Sigmoid colon (tissue), 7 donors: ENCODE measurements around the gene SBSN. TPM values are rescaled to one million over a fixed set of nuclear protein-coding genes. Genes with fewer than 3 reads are reported as not detected.

Experiments
- DNase-seq: peaks from one replicate; pipeline ENCODE4 v3.0.0-alpha.2; 2019
- H3K27ac ChIP-seq, 4 donors: fragments of 200-600 bp; sonication (generic); one replicate each; pipeline ENCODE4 v1.5.1; 2016 to 2019; ENCODE audit warnings: mild to moderate bottlenecking in 1 of 4
- H3K27me3 ChIP-seq, 3 donors: fragments of 200-600 bp; sonication (generic); one replicate each; pipeline ENCODE4 v1.5.1; 2019; ENCODE audit warnings: mild to moderate bottlenecking in 1 of 3
- H3K36me3 ChIP-seq, 4 donors: fragments of 200-600 bp; sonication (generic); one replicate each; pipeline ENCODE4 v1.5.1; 2016 to 2019
- H3K4me1 ChIP-seq, 4 donors: fragments of 200-600 bp; sonication (generic); one replicate each; pipeline ENCODE4 v1.5.1; 2017 to 2019
- H3K4me3 ChIP-seq, 4 donors: fragments of 200-600 bp; sonication (generic); one replicate each; pipeline ENCODE4 v1.5.1; 2017 to 2019; ENCODE audit warnings: mild to moderate bottlenecking in 2 of 4, moderate library complexity in 1 of 4
- H3K9me3 ChIP-seq, 4 donors: fragments of 200-600 bp in 3 of 4; sonication (generic) in 3 of 4; one replicate each; pipeline versions ENCODE4 v1.5.1 to v1.6.1; 2013 to 2019
- EP300 ChIP-seq, 4 donors: sonication (generic); formaldehyde crosslinking; IDR thresholded peaks; one replicate each; pipeline ENCODE4 v1.6.1; 2017; ENCODE audit warnings: antibody characterized with exemption in 4 of 4
- POLR2A ChIP-seq, 2 donors: fragments of 450-650 bp; IDR thresholded peaks; one replicate each; pipeline ENCODE4 v1.6.1; 2016; ENCODE audit warnings: antibody characterized with exemption in 2 of 2, mild to moderate bottlenecking in 2 of 2, moderate library complexity in 2 of 2
- POLR2AphosphoS5 ChIP-seq, 4 donors: sonication (generic); formaldehyde crosslinking; IDR thresholded peaks; one replicate each; pipeline ENCODE4 v1.6.1; 2017; ENCODE audit warnings: antibody characterized with exemption in 4 of 4
- WGBS, 2 donors: extraction: QIAGEN DNeasy Blood & Tissue Kit; methylation state at CpG; one replicate each; pipeline ENCODE4 v1.1.7; 2013; 5-methylcytosine and 5-hydroxymethylcytosine counted together
- intact Hi-C: fragments of 100-400 bp; cut with DNase I; formaldehyde crosslinking; loops from one replicate; pipeline ENCODE4 v1.15.1; 2023
- polyA plus RNA-seq, 3 donors: library from polyadenylated mRNA; stranded (reverse); fragments of 200-250 nt; gene quantifications; one replicate each; pipeline ENCODE4 v1.2.3, GENCODE V29; 2013
- total RNA-seq, 4 donors: library from RNA; depleted of rRNA; stranded (reverse); fragments of >200 nt; gene quantifications; one replicate each; pipeline ENCODE4 v1.1.0, GENCODE V29; 2016
- TF ChIP-seq, protein P1 (sequence below), 4 experiments: fragments of 450-650 bp in 3 of 4; fragments of 200-600 bp in 1 of 4; IDR thresholded peaks; one replicate each; pipeline ENCODE4 v1.5.1; 2016 to 2019; ENCODE audit warnings: antibody characterized with exemption in 4 of 4, mild to moderate bottlenecking in 3 of 4, moderate library complexity in 2 of 4
- donor health status: healthy with polysubstance abuse.
- donor health status: Bipolar disorder and iron deficiency.
- donor health status: healthy.

Gene SBSN
- total and polyA plus RNA-seq, 7 donors, result 0.17 to 1.2 TPM; not detected in 5

DNA sequence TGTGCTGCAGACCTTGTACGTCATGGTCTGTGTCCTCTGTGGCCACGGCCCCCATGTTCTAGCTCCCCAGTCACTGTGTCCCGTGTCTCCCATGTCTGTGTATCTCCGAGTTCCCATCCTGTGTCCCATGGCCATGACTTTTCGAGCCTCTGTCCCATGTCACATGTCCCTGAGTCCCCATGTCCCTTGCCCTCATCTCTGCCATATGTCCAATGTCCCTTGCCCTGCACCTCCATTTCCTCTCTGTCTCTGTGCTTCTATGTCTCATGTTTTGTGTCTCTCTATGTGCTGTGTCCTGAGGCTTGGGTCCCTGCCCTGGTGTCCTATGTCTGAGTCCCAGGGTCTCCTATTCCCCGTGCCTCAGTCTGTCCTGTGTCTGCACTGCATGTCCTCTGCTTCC lies 33.3 kb upstream of the SBSN start:
- H3K4me1 ChIP-seq, result peaks cover 0 to 14% (median 11%) of the 10 kb centered on the region in 4 donors
- peaks cover 13 to 69% (median 34%) of the 10 kb centered on the region in 3 donors for H3K27me3 ChIP-seq
- WGBS, 2 donors, result 78 to 85% methylated on average over 6 of the region's 6 CpGs
- H3K9me3 ChIP-seq, result no peaks in the 10 kb centered on the region
- no peak overlapping the region for H3K27ac ChIP-seq
- DNase-seq, result no peak
- H3K36me3 ChIP-seq, result no peaks in the 10 kb centered on the region
- TF ChIP-seq POLR2A (IDR thresholded peaks at IDR 0.05), result no peak
- TF ChIP-seq, protein P1, sequence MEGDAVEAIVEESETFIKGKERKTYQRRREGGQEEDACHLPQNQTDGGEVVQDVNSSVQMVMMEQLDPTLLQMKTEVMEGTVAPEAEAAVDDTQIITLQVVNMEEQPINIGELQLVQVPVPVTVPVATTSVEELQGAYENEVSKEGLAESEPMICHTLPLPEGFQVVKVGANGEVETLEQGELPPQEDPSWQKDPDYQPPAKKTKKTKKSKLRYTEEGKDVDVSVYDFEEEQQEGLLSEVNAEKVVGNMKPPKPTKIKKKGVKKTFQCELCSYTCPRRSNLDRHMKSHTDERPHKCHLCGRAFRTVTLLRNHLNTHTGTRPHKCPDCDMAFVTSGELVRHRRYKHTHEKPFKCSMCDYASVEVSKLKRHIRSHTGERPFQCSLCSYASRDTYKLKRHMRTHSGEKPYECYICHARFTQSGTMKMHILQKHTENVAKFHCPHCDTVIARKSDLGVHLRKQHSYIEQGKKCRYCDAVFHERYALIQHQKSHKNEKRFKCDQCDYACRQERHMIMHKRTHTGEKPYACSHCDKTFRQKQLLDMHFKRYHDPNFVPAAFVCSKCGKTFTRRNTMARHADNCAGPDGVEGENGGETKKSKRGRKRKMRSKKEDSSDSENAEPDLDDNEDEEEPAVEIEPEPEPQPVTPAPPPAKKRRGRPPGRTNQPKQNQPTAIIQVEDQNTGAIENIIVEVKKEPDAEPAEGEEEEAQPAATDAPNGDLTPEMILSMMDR (IDR thresholded peaks at IDR 0.05), result no peak
- no peak for TF ChIP-seq POLR2AphosphoS5 (IDR thresholded peaks at IDR 0.05)
- no peak for TF ChIP-seq EP300 (IDR thresholded peaks at IDR 0.05)
- intact Hi-C loops, result no loop called here
- no peak overlapping the region for H3K4me3 ChIP-seq

GRCh38 chr19:35560677-35561076 lies 32.6 kb upstream of the SBSN start:
- peaks cover 13 to 69% (median 34%) of the 10 kb centered on the region in 3 donors for H3K27me3 ChIP-seq
- no peak for TF ChIP-seq EP300 (IDR thresholded peaks at IDR 0.05)
- TF ChIP-seq POLR2AphosphoS5 (IDR thresholded peaks at IDR 0.05), result no peak
- TF ChIP-seq, protein P1 (IDR thresholded peaks at IDR 0.05), result no peak
- no peak for TF ChIP-seq POLR2A (IDR thresholded peaks at IDR 0.05)
- no peak for DNase-seq
- H3K4me3 ChIP-seq, result no peak overlapping the region
- H3K36me3 ChIP-seq, result no peaks in the 10 kb centered on the region
- no peaks in the 10 kb centered on the region for H3K9me3 ChIP-seq
- 53 to 58% methylated on average over 6 of the region's 6 CpGs for WGBS, 2 donors
- no peak overlapping the region for H3K27ac ChIP-seq
- peaks cover 0 to 14% (median 11%) of the 10 kb centered on the region in 4 donors for H3K4me1 ChIP-seq
- intact Hi-C loops, result no loop called here

DNA sequence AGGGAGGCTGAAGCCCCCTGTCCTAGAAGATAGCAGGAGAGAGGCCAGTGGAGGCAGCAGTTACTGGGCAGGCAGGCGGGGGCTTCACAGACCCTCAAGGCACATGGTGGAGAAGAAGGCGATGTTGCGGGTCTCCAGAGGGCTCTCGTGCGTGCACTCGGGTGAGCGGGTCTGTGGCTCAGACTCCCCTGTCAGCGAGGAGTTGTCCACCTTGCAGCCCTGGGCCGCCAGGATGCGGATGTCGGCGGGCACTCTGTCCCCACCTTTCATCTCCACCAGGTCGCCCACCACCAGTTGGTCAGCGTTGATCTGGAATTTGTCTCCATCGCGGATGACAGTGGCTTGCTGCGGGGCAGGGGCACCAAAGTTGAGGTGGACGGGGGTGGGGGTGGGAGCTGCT lies 32.2 kb upstream of the SBSN start:
- H3K27me3 ChIP-seq, result peaks cover 13 to 69% (median 34%) of the 10 kb centered on the region in 3 donors
- intact Hi-C loops, result no loop called here

GRCh38 chr19:35559781-35560180 lies 31.7 kb upstream of the SBSN start:
- no peak for DNase-seq
- no peaks in the 10 kb centered on the region for H3K9me3 ChIP-seq
- peaks cover 0 to 14% (median 11%) of the 10 kb centered on the region in 4 donors for H3K4me1 ChIP-seq
- no peaks in the 10 kb centered on the region for H3K36me3 ChIP-seq
- 89 to 91% methylated on average over 23 of the region's 23 CpGs for WGBS, 2 donors
- H3K27ac ChIP-seq, result no peak overlapping the region
- TF ChIP-seq POLR2A (IDR thresholded peaks at IDR 0.05) (no peak), EP300 (IDR thresholded peaks at IDR 0.05) (no peak), POLR2AphosphoS5 (IDR thresholded peaks at IDR 0.05) (no peak)
- TF ChIP-seq, protein P1 (IDR thresholded peaks at IDR 0.05), result no peak
- H3K4me3 ChIP-seq, result no peak overlapping the region
- peaks cover 13 to 67% (median 34%) of the 10 kb centered on the region in 3 donors for H3K27me3 ChIP-seq
- intact Hi-C loops, result no loop called here

More for the DNA sequence above, 32.2 kb upstream of the SBSN start:
- Histone ChIP-seq H3K27ac (no peak overlapping the region), H3K4me3 (no peak overlapping the region), H3K4me1 (peaks cover 0 to 14% (median 11%) of the 10 kb centered on the region in 4 donors), H3K36me3 (no peaks in the 10 kb centered on the region), H3K9me3 (no peaks in the 10 kb centered on the region)
- TF ChIP-seq POLR2AphosphoS5 (IDR thresholded peaks at IDR 0.05), result no peak
- no peak for TF ChIP-seq EP300 (IDR thresholded peaks at IDR 0.05)
- TF ChIP-seq, protein P1 (IDR thresholded peaks at IDR 0.05), result no peak
- no peak for TF ChIP-seq POLR2A (IDR thresholded peaks at IDR 0.05)
- DNase-seq, result no peak
- WGBS, 2 donors, result 90 to 92% methylated on average over 18 of the region's 18 CpGs

GRCh38 chr19:35559281-35559659 lies 31.2 kb upstream of the SBSN start:
- DNase-seq, result no peak
- H3K27me3 ChIP-seq, result peaks cover 13 to 64% (median 34%) of the 10 kb centered on the region in 3 donors
- intact Hi-C loops, result no loop called here
- H3K4me1 ChIP-seq, result peaks cover 0 to 14% (median 11%) of the 10 kb centered on the region in 4 donors
- WGBS, 2 donors, result 56 to 59% methylated on average over 11 of the region's 11 CpGs
- no peaks in the 10 kb centered on the region for H3K36me3 ChIP-seq
- no peak overlapping the region for H3K4me3 ChIP-seq
- H3K27ac ChIP-seq, result no peak overlapping the region
- TF ChIP-seq POLR2A (IDR thresholded peaks at IDR 0.05) (no peak), POLR2AphosphoS5 (IDR thresholded peaks at IDR 0.05) (no peak), EP300 (IDR thresholded peaks at IDR 0.05) (no peak)
- TF ChIP-seq, protein P1 (IDR thresholded peaks at IDR 0.05), result no peak
- H3K9me3 ChIP-seq, result no peaks in the 10 kb centered on the region
